Anterior cingulate cortex (tissue), 58 donors: ENCODE measurements around the gene DPP4.
"Not testable (repeated sequence)": the region's sequence is repeated elsewhere in the genome, so short reads cannot be mapped to it uniquely, and the experiment has no call there.

Source experiments
- DNase-seq, 58 donors: peaks; one replicate each; lab custom pipeline; 2025; lab: John Stamatoyannopoulos, UW

DPP4 gene

GRCh38 chr2:162060532-162060931, 13.5 kb downstream of the DPP4 start:
- DNase-seq, result no peak

- DNase-seq, result no peak
Observed at GRCh38 chr2:162058973-162059668, 14.9 kb downstream of the DPP4 start.

GRCh38 chr2:162057426-162057825, 16.6 kb downstream of the DPP4 start:
- DNase-seq, result no peak

GRCh38 chr2:162056796-162057399, 17.1 kb downstream of the DPP4 start:
- DNase-seq, result no peak

GRCh38 chr2:162053808-162054155, 20.2 kb downstream of the DPP4 start:
- no peak for DNase-seq

GRCh38 chr2:162053066-162053807, 20.8 kb downstream of the DPP4 start:
- no peak for DNase-seq

- no peak for DNase-seq
Observed at GRCh38 chr2:162050513-162050961, 23.5 kb downstream of the DPP4 start.

- DNase-seq, result not testable (repeated sequence)
Observed at GRCh38 chr2:162049089-162049488, 24.9 kb downstream of the DPP4 start.

GRCh38 chr2:162044586-162044985, 29.4 kb downstream of the DPP4 start:
- DNase-seq, result no peak

- DNase-seq, result no peak
Observed at GRCh38 chr2:162043132-162043531, 30.9 kb downstream of the DPP4 start.

GRCh38 chr2:162041485-162041884, 32.5 kb downstream of the DPP4 start:
- no peak for DNase-seq

GRCh38 chr2:162038725-162039124, 35.3 kb downstream of the DPP4 start:
- DNase-seq, result no peak

- DNase-seq, result no peak
Observed at GRCh38 chr2:162037886-162038285, 36.1 kb downstream of the DPP4 start.

GRCh38 chr2:162037028-162037795, 36.8 kb downstream of the DPP4 start:
- no peak for DNase-seq

GRCh38 chr2:162035981-162036380, 38.0 kb downstream of the DPP4 start:
- DNase-seq, result no peak

GRCh38 chr2:162030363-162031190, 43.4 kb downstream of the DPP4 start:
- no peak for DNase-seq

- peak in 38 of 58 donors; percentile 4 to 74 (median 26) for DNase-seq
Observed at GRCh38 chr2:162029287-162029901, 44.6 kb downstream of the DPP4 start.

- DNase-seq, result no peak
Observed at GRCh38 chr2:162028511-162028910, 45.5 kb downstream of the DPP4 start.

- DNase-seq, result no peak
Observed at GRCh38 chr2:162025121-162025911, 48.7 kb downstream of the DPP4 start.
